NOMO-1 (cell line): ENCODE measurements around the gene ATP6V0E2.
"Not testable (repeated sequence)": the region's sequence is repeated elsewhere in the genome, so short reads cannot be mapped to it uniquely, and the experiment has no call there.

Source experiments
- DNase-seq, 2 experiments: peaks; one replicate each; lab custom pipeline; 2025; ENCODE audit not compliant: unreplicated experiment in 2 of 2; lab: John Stamatoyannopoulos, UW

ATP6V0E2 gene

GRCh38 chr7:149877890-149878522 lies 4.2 kb downstream of the ATP6V0E2 start:
- no peak for DNase-seq

- no peak for DNase-seq
Observed at GRCh38 chr7:149878523-149878921, 4.8 kb downstream of the ATP6V0E2 start.

DNA sequence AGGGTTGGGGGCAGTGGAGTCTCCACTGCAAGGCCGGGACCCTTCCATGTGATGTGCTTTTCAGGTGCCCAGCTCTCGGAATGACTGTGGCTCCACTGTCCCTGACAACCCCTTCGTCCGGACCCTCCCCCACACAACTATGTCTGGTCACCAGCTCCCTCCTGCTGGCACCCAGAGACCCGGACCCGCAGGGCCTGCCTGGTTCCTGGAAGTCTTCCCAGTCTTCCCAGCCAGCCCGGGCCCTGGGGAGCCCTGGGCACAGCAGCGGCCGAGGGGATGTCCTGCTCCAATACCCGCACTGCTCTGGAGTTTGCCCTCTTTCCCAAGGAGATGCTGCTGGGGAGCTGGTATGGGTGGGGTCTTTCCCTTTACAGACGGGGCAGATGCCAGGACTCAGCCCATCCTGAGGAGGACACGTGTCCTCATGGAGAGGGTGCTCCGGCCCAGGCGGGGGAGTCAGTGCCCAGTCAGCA lies 5.5 kb downstream of the ATP6V0E2 start:
- DNase-seq, result no peak

- DNase-seq, result no peak
Observed at GRCh38 chr7:149879766-149880637, 6.2 kb downstream of the ATP6V0E2 start.

GRCh38 chr7:149880638-149881311 lies 7.0 kb downstream of the ATP6V0E2 start:
- DNase-seq, result no peak

DNA sequence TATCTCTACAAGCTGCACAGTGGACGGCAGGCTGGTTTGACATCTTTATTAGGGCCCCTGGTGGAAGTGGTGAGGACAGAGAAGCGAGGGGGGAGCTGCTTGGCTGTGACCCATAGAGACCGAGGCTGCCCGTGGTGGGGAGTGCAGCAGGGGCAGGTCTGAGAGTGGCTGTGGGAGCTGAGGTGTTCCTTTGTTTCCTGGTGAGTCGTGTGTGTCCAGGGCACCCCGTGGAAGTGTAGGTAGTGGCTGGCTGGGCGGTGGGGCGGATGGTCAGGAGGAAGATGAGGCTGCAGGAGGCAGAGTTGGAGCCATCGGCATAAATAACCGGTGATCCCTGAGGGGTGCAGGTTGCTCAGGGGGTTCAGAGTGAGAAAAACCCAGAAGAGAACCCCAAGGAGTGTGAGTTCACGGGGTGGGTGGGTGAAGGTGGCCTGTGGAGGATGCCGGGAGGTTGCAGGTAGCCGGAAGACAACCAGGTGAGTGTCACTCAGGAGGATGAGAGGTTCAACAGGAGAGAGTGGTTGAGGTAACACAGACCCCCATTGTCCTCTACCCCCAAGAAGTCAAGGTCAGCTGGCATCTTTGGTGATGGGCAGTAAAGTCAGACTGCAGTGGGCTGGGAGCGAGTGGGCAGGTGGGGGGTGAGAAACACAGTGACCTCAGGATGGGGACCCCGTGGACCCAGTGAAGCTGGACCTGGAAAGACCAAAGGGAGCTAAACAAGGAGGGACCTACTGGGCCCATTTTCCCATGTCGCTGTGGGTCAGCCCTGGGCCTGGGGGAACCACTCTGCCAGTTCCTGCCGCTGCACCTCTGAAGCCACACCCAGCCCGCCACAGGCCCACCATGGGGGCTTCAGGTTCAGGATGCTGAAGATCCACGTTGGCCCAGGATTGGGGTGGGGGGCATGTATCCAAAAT lies 7.8 kb downstream of the ATP6V0E2 start:
- DNase-seq, result no peak

DNA sequence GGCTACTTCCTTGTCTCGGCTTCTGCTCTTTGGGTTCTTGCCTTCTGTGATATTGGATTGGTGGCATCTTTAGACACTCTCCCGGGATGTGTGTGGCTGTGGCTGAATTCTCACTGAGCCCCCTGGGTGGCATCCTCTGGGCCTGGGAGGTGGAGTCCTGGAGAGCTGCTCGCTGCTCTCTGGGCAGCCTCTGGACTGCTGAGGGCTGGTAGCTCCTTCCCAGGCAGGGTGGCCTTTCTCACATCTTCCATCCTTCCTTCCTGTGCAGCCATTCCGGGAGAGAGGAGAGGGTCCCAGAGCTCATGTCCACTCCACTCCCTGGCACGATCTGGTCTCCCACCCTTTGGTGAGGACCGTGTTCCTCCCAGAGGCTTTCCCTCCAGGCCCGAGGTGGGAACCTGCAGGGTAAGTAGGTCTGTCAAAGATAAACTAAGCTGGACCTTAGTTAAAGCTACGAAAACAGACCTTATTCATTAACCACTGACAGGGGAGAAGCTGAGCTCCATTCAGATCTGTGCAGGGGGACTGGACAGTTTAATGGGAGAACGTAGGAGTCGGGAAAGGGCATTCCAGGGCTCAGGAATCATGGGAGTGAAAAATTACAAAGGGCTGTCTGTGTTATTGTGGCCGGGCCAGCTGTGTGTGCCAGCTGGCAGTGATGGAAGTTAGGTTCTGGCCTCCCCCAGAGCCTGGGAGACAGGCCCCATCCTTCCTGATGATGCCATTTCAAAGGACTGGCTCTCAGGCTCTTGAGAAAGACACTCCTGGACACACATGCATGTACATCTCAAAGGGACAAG lies 8.7 kb downstream of the ATP6V0E2 start:
- no peak for DNase-seq

GRCh38 chr7:149883048-149883438 lies 9.3 kb downstream of the ATP6V0E2 start:
- no peak for DNase-seq

GRCh38 chr7:149883452-149883861 lies 9.7 kb downstream of the ATP6V0E2 start:
- peak; percentile 11 to 17 for DNase-seq

DNA sequence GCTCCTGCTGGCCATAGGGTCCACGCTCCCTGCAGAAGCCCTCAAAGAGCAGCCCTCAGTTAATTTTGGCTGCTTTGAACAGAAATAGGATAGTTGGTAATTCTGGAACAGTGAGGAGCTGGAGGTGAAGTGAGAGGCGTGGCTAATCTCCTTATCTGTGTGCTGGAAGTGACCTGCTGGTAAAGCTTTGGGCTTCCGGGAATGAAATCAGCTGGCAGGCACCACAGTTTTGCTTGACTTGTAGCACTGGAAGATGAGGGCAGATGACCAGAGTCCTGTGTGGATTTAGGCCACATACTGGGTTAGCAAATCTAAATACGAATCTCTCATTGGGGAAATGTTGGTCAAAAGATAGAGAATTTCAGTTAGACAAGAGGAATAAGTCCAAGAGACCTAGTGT lies 10.2 kb downstream of the ATP6V0E2 start:
- DNase-seq, result no peak

- DNase-seq, result no peak
Observed at GRCh38 chr7:149884541-149884940, 10.8 kb downstream of the ATP6V0E2 start.

- no peak for DNase-seq
Observed at GRCh38 chr7:149885191-149886017, 11.6 kb downstream of the ATP6V0E2 start.

DNA sequence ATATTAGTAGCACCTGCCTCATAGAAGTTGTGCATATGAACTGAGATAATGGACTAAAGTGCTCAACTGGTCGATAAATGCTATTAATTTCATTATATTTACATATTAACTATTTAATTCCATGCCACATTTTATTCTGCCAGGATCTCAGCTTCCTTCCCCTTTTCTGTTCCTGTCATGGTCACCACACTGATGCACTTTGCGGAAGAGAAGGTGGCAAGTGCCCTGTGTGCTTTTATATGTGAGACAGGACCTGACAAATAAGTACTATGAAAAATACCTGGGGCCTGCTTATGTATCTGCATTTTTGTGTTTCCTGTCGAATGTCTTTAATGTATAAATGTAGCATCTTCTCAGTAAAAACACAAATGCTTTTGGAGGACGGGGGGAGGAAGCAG lies 12.2 kb downstream of the ATP6V0E2 start:
- peak in 1 of 2 experiments; percentile 1 for DNase-seq

DNA sequence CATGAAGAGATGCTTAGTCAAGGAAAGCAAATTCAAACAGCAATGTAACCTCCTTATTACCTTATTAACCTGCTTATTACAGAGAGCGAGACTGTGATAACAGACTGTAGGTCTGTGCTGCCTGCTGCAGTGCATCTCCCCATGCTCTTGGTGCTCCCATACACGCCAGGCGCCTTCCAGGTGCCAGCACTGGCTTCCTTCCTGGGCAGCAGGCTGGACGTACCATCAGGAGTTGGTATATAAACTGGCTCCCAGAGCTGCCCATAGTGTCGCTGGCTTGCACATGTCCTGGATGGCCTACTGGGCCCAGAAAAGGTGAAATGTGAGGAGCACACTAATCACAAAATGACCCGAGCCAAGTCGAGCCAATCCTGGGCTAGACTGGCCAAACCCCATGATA lies 13.5 kb downstream of the ATP6V0E2 start:
- no peak for DNase-seq

GRCh38 chr7:149890715-149891114 lies 16.9 kb downstream of the ATP6V0E2 start:
- not testable (repeated sequence) for DNase-seq

GRCh38 chr7:149894957-149895356 lies 21.2 kb downstream of the ATP6V0E2 start:
- not testable (repeated sequence) for DNase-seq

DNA sequence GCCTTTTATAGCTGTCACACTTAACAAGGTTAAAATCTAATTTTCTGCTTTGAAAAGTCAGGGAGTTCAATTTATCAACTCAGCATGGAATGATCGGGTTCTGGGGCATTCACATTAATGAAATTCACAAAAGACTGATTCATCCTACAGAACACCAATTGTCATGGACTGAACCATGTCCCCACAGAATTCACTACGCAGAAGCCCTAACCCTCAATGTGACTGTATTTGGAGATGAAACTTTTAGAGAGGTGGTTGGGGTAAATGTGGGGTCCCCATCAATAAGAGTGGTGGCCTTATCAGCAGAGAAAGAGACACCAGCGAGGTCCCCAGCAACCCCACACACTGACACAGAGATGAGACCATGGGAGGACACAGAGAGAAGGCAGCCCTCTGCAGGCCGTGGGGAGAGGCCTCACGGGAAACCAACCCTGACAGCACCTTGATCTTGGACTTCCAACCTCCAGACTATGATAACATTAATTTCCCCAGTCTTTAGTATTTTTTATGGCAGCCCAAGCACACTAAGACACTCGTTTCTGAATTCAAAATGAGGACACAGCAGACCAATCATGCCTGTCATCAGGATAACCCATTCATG lies 34.1 kb downstream of the ATP6V0E2 start:
- not testable (repeated sequence) for DNase-seq

DNA sequence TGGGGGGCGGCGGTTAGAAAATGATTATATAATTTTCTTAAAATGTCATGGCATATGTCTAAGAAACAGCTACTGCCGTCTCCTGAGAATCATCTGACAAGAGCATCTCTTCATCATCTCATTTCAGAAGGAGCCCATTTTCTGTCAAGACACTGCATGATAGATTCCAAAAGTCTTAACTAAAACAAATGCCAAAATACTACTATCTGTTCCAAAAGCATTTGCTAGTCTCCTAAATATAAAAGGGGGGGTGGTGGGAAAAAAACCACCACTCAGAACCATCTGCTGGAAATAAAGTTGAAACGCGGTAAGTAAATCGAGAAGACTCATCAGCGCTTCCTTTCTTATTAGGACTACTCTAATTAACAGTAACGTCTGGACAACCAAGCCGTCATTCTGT lies 36.5 kb downstream of the ATP6V0E2 start:
- DNase-seq, result not testable (repeated sequence)
